Left renal pelvis (tissue), 4 donors: Measurements from ENCODE around the gene NAIF1. TPM values are rescaled to one million over a fixed set of nuclear protein-coding genes. Genes with fewer than 3 reads are reported as not detected.

Source experiments
- DNase-seq, 4 donors: peaks; one replicate each; pipeline ENCODE4 v3.0.0-alpha.2; 2013; ENCODE audit warnings: low read depth in 4 of 4, low spot score in 3 of 4
- polyA plus RNA-seq, 4 donors: library from polyadenylated mRNA; unstranded; fragments of 120-200 nt; gene quantifications; one replicate each; pipeline ENCODE4 v1.2.1, GENCODE V29; 2013; ENCODE audit not compliant: insufficient read length in 4 of 4

NAIF1 gene
- polyA plus RNA-seq, 4 donors: 7.6 to 14.0 (median 11.0) TPM

DNA sequence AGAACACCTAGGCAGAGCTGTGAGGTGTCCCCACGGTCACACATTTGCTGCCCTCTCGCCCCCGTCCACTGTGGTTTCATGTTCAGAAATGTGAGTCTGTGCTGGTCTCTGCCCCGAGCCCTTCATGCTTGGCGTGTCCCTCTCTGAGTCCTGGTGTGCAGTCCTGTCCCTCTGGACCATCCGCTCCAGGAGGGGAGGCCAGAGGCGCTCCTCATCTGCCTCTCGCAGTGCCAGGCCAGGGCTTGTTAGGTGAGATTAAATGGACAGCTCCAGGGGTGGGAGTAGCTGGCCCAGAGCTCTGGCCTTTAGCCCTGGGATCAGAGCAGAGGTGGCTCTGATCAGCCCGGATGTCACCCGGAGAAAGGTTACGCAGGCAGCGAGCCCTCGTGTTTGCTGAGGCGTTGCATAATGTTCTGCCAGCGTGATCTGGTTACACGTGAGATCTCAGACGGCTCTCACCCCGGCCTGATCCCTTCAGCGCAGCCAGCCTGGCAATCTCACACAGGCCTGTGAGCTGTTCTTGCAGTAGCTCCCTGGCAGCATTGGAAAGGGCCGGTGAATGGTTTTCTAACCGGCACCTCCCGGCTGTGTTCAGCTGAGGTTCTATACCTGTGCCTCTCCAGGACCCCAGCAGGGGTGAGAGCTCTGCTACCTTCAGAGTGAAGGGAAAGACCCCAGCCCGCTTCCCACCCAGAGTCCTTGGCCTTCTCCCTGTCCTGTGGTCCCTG lies 35.9 kb upstream of the NAIF1 start:
- no peak for DNase-seq

DNA sequence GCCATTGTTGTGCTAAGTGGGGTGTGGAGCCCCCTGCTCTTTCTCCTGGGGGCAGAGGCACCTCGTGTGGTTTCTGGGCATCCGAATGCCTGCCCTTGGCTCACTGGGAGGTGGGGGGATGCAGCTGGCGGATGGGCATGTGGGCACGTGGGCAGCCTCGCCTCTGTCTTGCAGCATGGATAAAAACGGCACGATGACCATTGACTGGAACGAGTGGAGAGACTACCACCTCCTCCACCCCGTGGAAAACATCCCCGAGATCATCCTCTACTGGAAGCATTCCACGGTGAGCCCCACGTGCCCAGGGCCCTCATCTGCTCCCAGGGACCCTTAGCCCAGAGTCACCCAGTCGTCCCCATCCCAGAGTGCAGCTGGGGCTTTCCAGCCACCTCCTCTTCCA lies 35.1 kb upstream of the NAIF1 start:
- no peak for DNase-seq

DNA sequence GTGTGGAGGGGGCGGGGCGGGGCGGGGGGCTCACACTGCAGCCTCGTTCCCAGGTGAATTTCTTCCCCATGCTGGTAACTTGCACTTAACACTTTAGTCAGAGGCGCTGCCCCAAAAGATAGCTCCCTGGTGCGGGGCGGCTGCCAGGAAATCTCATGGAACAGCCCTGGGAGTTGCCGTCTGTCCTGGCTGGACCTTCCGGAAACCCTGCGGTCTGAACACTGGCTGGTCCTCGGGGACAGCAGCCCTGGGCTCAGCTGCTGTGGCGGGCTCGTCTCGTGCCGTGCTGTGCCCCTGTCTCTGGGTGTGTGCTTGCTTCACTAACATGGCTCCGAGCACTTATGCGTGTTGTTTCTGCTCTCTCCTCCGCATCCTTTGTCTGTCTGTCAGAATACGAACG lies 34.6 kb upstream of the NAIF1 start:
- DNase-seq: no peak

DNA sequence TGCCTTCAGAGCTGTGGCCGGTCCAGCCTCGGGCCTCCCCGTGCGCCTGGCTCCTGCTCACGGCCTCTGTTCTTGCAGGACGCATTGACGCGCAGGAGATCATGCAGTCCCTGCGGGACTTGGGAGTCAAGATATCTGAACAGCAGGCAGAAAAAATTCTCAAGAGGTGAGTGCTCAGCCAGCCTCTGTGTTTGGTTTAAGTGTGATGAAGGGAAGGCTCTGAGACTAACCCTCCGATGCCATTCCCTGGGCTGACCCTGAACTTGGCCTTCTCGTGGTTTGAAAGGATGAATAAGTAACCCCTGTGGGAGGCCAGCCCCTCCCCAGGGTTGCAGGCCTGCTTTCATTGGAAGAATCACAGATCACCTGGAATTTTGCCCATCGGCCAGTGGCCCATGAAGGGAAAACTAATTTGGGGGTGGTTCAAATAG lies 34.1 kb upstream of the NAIF1 start:
- DNase-seq: no peak

- DNase-seq: no peak
Observed at GRCh38 chr9:128100581-128100980, 33.5 kb upstream of the NAIF1 start.

DNA sequence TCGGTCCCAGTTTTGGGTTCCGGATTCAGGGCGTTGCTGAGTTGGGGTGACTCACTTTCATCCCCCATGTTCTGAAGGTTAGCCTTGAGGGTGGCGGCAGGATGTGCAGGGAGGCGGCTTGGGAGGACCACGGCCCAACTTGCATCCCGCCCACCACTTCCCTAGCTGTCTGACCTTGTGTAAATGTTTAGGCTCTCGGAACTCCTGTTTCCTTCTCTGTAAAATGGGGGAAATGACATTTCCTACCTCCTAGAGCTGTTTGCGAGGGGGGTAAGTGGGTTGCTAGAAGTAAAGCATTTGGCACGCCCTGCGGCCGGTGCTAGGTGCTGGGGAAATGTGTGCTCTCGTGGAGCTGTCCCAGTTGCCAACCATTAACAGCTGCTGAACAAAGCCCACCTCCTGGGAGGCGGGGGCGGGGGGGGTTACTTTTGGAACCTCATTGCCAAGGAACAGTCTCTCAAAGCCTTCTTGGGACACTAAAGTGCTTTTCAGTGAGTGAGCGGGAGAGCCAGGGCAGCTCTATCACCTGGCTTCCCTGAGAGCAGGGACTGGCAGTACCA lies 32.9 kb upstream of the NAIF1 start:
- DNase-seq: no peak

GRCh38 chr9:128099231-128099931 lies 32.3 kb upstream of the NAIF1 start:
- DNase-seq: no peak

DNA sequence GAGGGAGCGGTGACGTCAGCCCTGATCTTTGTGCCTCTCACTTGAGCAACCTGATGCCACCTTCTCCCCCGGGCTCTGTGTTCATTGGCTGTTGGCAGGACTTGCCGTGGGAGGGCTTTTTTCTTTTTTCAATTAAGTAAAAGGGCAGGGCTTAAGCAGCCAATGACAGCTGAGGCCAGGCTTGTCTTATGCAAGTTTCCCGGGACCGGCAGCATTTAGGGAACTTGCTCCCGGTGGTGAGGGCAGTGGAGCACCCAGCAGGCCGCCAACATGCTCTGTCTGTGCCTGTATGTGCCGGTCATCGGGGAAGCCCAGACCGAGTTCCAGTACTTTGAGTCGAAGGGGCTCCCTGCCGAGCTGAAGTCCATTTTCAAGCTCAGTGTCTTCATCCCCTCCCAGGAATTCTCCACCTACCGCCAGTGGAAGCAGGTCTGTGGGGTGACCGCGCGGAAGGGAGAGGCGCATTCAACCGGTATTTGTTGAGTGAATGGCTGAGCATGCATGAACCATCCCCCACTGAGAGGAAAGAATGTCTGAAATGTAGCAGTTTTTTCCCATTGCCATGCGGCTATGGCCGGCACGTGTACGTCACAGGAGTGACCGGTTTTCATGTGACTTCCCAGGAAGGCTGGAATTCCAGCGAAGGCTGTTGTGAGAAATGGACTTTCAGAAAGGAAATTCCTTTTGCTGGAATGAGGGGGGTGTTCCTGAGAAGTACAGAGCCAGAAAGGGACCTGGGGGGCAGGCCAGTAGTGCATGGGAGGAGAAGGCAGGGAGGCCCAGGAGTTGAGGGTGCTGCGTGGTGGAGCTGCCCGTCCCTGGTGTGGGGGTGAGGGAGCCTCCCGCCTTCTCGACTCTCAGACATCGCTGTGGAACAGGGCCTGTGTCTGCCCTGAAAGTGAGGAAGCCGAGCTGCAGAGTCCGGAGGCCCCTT lies 31.4 kb upstream of the NAIF1 start:
- peak; percentile 88 to 96 (median 91) for DNase-seq

- DNase-seq: no peak
Observed at GRCh38 chr9:128097543-128098296, 30.6 kb upstream of the NAIF1 start.

DNA sequence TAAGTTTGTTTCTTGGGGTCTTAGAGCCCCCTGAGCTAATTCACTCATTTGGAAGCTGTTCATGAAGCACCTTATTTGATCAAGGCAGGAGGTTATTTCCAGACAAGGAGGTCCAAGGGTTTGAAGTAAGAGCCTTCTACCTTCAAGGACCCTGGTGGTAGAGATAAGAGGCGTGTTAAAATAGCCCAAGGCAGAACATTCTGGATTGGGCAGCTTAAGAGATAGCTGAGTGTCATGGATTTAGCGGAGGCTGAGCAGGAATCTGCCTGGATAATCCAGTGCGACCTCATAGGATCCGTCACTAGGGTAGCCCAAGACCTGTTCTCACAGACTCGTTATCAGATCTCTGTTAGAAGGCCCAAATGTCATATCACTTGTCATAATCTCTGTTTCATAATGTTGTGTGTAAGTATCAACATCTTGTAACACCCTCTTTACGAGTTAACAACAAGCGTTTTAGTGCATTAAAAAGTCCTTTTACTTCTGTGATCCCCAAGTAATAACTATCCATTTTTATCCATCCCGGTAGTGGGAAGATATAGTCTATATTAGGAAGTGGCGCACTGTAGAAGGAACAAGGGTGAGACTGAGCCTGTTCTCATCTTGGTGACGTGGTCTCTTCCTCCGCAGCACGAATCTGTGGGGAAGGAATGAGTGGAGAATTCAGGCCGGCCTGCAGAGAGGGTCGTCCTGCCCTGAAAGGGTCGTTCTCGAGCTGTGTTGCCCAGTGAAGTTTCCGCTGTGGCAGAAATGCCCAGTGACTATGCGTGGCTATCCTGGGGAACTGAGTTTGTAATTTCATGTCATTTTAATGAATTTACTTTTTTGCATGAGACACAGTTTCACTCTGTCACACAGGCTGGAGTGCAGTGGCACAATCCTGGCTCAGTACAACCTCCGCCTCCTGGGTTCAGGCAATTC lies 29.8 kb upstream of the NAIF1 start:
- no peak for DNase-seq

GRCh38 chr9:128094950-128095544 lies 27.9 kb upstream of the NAIF1 start:
- DNase-seq: no peak

DNA sequence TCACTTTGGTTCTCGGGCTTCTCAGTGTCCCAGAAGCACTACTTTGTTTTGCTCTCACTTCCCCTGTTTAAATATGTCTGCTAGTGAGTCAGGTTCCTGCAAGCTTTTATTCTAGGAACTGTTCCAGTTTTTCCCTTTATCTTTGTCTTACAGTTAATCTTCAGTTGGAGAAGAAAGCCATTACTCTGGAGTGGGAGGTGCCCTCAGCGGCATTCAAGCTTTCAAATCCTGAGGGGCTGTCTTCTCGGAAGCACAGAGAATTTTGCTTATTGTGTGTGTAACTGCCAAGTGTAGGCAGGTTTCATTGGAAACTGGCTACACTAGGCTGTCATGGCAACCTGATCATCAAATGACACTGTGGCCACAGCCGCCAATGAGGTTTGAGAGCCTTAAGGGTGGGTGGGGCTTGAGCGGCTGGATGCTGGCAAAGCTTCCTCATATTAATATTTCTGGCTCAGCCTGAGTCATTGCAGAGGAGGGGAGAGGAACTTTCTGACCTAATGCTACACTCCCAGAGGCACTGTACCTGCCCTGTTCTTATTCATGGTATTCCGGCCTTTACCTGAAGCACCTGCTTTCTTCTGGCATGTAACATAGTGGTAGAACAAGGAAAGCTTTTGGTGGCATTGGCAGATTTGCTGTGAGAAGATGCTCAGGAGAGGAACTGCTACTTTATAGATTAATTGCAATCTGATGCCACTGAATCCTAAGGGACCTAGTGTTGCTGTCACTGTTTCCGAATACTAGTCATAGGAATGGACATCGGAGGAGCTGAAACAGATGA lies 27.2 kb upstream of the NAIF1 start:
- DNase-seq: peak in 2 of 4 donors; percentile 84 to 88

- no peak for DNase-seq
Observed at GRCh38 chr9:128093011-128093410, 25.9 kb upstream of the NAIF1 start.

DNA sequence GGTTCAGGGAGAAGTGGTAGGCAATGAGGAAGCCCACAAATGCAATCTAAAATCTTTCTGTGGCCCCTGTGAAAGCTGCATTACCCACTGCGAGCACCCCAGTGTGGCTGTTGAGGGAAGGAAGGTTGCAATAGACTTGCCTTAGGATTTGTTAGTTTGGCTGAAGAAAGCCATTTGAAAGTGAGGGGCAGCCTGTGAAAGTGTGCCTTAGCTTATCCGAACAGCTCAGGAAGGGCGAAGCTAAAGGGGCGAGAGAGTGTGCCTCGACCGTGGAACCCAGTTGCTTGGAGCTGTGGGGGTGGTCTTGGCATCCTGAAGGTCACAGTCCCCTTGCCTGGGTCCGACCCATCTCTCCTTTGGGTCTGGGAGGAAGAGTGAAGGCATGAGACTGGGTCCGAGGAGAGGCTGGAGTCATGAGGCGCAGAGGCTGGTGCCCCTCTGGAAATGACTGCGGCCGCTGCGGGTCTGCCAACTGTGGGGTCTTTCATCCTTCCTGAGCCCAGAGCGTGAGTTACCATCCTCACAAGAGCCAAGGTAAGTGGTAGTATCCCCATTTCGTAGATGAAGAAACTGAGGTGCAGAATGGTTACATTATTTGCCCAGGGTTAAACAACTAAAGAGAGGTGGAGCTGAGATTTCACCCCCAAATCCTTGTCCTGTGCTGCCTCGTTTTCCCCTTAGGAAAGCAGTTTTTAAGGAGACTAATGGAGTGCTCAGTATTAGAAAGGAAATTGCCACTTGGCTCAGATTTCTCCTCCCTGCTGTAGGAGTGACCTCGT lies 25.3 kb upstream of the NAIF1 start:
- DNase-seq: no peak

DNA sequence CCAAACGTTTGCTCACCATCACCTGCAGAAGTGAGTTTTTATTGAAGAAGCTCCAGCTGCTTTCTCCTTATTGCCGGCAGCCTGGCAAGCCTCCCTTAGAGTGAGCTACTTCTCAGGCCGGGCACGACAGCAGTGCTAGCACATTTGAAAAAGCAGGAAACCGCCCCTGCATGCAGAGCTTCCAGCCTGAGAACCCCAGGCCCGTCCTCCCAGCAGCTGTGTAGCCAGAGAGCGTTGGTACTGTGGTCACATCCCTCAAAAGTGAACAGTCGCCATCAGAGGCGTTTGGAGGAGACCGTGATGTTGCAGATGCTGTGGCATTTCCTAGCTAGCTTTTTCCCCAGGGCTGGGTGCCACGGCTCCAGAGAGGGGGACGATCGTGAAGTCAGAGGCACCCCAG lies 24.5 kb upstream of the NAIF1 start:
- DNase-seq: no peak

DNA sequence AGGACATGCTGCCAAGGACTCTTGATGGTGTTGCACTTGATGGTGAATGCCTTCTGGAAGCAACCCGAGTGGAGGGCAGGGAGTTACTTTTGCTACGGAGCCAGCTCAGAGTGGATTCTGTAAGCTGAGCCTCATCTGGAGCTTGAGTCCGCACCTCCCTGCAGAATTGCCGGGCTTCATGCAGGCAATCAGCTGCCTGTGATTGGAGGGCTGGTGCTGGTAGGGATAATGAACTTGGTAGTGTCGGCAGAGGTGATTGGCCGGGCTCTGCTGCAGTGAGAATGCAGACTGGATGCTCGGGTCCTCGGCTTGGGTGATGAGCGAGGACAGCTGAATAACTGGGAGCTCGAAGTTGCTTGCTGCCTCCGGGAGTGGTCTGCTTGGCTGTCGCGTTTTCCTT lies 24.0 kb upstream of the NAIF1 start:
- peak in 1 of 4 donors; percentile 83 for DNase-seq

DNA sequence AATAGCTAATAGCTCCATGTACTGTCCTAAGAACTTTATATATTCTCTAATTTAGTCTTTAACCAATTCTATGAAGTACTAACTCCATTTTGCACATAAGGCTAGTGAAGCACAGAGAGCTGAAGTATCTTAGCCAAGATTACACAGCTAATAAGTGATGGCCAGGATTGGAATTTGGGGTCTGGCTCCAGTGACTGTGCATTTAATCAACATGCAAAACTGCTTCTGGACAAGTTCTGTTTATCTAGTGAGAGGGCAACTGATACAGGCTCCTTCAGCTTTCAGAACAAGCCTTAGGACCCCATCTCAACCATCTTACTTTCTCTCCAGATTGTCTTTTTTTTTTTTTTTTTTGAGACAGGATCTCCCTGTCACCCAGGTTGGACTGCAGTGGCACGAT lies 22.2 kb upstream of the NAIF1 start:
- DNase-seq: no peak
